Ovary (tissue), 1 donor: ENCODE measurements around the gene AKAP14.

Source experiments
- EP300 ChIP-seq: sonication (generic); formaldehyde crosslinking; IDR thresholded peaks from one replicate; pipeline ENCODE4 v1.6.1; 2017; ENCODE audit warnings: antibody characterized with exemption
- POLR2A ChIP-seq: fragments of 450-650 bp; IDR thresholded peaks from one replicate; pipeline ENCODE4 v1.6.1; 2017; ENCODE audit warnings: antibody characterized with exemption, mild to moderate bottlenecking, moderate library complexity

DNA sequence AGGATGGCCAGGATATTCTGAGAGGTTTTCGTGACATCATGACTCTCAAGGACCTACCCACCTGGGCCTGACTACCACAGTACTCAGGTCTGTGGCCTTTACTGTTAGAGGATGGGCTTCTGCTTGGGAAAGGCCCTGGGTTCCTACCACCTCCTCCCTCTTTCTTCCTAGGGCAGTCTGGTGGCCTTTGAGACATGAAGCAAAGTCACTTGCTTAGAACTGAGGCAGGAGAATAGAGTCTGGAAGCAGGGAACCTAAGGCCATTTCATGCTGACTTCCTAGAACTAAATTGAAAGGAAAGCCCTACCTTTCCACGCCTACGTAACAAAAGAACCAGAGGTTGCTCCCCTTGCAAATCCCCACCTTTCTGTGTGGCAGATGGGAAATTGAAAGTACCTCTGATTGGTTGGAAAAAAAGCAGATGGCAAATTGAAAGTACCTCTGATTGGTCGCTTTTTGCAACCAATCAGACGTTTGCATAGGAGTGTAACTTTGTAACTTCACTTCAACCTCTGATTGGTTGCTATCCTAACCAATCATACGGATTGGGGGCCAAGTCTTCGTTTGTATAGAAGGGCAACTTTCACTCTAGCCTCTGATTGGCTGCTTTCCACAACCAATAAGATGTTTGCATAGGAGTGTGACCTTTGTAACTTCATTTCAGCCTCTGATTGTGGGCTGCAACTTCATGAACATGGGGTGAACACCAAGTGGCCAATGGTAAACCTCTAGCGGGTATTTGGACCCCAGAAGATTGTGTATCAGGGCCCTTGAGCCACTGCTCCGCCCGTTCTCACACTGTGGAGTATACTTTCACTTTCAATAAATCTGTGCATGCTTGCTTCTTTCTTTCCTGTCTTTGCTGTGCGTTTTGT is 9.9 kb upstream of the AKAP14 start:
- TF ChIP-seq EP300: no peak
- TF ChIP-seq POLR2A: no peak
